A204.1 (cell line): ENCODE results near the gene PSTPIP1.
"Not testable (repeated sequence)": the region's sequence is repeated elsewhere in the genome, so short reads cannot be mapped to it uniquely, and the experiment has no call there.

ENCODE experiments used
- FAIRE-seq: peaks from 2 replicates; lab custom pipeline; 2012; peaks lifted over from hg19 to GRCh38; lab: Jason Lieb, UNC

The PSTPIP1 gene

DNA sequence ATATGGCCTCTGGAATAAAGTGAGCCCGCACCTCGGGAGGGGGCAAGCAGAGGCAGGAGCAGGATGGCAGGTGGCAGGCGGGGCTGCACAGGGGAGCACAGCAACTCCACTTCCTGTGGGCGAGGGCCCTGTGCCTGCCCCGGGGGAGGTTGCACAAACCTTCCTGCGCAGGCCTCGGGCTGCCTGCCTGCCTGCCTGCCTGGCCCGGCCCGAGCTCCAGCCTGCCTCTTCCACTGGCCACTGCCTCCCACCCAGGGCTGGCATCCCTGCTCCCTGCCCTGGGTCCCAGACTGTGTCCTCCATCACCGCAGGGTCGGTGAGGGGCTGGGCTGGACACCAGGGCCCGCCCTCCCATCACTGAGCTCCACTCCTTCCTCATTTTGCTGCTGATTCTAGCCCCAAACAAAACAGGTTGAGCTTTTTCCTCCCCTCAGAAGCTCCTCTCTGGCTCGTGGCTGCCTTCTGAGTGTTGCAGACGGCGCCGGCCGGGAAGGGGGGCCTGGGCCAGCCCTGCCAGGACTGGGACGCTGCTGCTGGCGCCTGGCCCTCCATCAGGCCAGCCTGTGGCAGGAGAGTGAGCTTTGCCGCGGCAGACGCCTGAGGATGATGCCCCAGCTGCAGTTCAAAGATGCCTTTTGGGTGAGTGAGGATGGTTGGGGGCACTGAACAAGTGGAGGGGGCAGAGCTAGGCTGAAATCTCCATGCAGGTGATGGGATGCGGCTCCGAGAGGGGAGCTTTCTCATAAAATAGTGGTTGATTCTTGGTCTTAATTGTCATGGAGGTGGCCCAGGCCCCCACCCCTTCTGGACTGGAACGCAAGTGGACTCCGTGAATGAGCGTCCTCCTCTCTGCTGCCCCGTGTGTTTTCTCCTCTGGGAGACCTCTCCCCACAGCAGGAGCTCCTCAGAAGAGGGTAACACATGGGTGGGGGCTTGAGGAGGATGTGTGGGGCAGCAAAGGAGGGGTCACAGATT lies at the start of gene PSTPIP1:
TSS of gene PSTPIP1 (plus strand) at position 156 of the 975 bp plus-strand sequence. CDS start at position 604, 448 bp downstream.
- FAIRE-seq, result no peak

- FAIRE-seq, result no peak
Measured at GRCh38 chr15:76945494-76946093, 49.3 kb upstream of the PSTPIP1 start.

GRCh38 chr15:76947454-76947853 lies 47.5 kb upstream of the PSTPIP1 start:
- no peak for FAIRE-seq

GRCh38 chr15:76951220-76951619 lies 43.7 kb upstream of the PSTPIP1 start:
- no peak for FAIRE-seq

- FAIRE-seq, result no peak
Measured at GRCh38 chr15:76953913-76954312, 41.0 kb upstream of the PSTPIP1 start.

DNA sequence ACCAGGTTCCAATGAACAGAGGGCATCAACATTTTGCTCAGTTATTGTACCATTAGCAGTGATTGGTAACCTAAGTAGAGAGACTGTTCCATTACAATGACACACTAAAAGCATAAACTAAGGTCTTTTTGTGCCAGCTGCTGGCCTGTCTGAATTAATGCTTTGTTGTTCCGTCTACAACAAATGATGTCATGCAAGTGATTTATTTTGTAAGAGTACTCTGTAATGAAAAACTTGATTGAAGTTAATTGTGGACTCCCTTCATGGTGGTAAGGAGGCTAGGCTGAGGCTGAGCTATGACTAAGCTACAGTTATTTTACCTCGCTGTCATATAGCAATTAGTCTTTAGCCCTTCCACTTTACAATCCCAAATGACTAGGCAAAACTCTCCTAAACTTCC lies 40.2 kb upstream of the PSTPIP1 start:
- FAIRE-seq, result no peak

- FAIRE-seq, result no peak
Measured at GRCh38 chr15:76961268-76962011, 33.5 kb upstream of the PSTPIP1 start.

- no peak for FAIRE-seq
Measured at GRCh38 chr15:76962337-76963013, 32.5 kb upstream of the PSTPIP1 start.

- FAIRE-seq, result no peak
Measured at GRCh38 chr15:76963596-76963995, 31.3 kb upstream of the PSTPIP1 start.

DNA sequence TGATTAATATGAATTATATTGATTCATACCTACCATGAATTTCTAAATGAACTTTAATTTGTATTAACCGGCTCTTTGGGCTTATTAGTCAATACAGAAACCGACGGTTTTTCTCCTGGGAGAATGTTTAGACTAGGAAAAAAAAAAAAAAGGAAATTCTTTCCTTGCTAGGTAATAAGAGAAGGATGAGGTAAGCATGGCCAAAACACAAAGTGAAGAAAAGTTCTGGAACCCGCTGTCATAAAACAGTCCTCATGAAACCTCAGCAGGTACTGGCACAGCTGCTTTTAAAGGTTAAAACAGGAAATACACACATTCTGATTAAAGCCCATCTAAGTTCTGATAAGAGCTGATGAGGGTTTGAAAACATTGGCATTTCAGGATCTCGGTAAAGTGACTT lies 30.8 kb upstream of the PSTPIP1 start:
- FAIRE-seq, result no peak

DNA sequence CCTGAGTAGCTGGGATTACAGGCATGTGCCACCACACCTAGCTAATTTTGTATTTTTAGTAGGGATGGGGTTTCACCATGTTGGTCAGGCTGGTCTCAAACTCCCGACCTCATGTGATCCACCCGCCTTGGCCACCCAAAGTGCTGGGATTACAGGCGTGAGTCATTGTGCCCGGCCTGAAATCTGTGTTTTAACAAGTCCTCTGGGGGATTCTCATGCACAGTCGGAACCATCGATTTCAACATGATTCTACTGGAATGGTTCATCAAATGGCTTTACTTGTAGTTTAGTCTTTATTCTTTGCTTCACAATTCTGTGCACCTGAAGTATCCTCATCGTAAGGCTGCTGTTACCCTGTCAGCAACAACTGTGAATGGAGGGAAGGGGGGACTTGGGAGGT lies 28.9 kb upstream of the PSTPIP1 start:
- not testable (repeated sequence) for FAIRE-seq

GRCh38 chr15:76967067-76967466 lies 27.9 kb upstream of the PSTPIP1 start:
- no peak for FAIRE-seq

DNA sequence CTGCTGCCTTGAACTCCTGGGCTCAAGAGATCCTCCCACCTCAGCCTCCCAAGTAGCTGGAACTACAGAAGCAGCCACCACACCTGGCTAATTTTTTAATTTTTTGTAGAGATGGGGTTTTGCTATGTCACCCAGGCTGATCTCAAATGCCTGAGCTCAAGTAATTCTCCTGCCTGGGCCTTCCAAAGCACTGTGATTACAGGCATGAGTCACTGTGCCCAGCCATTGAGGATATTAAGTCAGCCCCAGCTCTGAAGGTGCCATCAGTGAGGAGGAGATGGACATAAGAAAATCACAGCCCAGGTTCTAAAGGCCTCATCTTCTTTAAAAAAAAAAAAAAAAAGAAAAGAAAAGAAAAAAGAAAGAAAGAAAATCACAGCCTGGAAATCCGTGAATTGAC lies 26.6 kb upstream of the PSTPIP1 start:
- no peak for FAIRE-seq

DNA sequence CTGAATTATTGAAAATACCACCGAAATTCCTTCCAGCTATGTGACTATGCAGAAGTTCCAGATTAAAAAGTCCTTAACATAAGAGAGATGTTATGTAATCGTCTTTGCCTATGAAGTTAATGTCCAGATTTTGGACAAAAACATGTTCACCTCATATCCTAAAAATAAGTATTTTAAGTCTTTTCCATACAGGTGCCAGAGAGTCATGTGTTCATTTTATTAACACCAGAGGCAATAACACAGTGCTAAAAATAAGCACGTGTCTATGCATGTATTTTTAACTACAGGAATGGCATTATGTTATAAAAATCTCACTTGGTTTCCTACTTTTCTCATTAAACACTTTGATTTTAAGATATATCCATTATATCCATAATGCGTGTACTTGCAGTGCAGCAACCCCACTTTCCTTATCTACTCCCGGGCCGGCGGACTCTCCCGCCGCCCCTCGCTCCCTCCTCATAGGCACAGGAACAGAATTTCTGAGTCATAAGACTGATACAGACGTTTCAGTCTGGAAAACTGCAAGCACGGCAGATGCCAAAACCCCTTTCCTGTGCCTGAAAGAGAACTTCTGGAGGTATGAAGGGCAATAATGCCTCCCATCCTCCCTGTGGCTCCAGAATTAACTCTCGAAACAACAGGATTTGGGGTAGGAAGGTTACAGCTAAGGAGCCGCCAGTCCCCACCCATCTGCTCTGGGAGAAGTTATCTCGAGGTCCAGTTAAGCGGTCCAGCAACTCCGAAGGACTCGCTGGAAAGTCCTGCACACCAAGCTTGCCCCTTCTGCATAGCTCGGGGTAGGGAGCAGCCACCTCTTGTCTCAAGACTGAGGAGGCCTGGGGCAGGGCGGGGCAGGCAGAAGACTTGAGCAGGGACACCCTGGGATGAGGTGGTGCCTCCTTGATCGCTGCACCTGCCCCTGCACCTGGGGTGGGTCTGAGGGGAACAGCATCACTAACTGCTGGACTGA lies 22.3 kb upstream of the PSTPIP1 start:
- FAIRE-seq, result no peak

GRCh38 chr15:76973362-76973743 lies 21.6 kb upstream of the PSTPIP1 start:
- FAIRE-seq, result no peak

GRCh38 chr15:76973906-76974305 lies 21.0 kb upstream of the PSTPIP1 start:
- no peak for FAIRE-seq

DNA sequence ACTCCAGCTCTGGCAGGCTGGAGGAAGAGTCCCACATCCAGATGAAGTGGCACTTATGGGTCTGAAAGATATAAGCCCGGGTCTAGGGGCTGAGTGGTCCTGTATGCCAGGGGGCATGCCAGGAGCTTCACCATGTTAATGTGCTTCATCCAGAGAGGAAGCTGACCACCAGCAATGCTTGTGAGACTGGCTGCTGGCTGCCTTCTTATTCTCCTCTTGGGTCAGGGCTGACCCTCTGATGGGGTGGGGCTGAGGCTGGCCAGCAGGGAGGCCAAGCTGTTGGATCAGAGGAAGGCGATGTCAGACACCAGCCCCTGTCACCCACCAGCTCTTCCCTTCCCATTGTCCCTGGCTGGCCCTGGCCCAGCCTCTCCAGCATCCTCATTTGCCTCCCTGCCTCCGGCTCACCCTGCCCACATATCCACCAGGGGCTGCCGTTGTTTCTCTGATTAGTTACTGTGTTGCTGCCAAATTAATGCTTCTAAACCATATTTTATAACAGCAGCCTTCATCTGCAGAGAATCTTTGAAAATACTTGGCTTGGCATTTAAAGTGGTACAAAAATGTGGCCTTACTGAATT lies 20.4 kb upstream of the PSTPIP1 start:
- FAIRE-seq, result no peak

DNA sequence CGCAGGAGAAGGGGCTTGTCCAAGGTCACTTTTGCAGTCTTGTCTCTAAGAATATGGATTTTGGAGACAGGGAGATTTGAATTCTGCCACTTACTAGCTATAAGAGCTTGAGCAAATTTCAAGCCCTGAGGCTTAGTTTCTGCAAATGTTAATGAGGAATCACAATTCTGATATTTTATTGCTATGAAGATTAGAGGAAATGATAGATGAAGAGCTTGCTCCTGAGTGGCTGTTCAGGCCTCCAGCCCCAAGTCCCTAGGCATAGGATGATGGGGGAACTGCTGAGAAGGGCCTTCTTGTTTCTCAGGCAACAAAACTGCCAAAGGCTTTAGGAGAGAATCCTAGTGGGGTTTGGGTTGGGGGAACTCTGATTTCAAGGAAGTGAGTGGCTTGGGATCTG lies 18.8 kb upstream of the PSTPIP1 start:
- FAIRE-seq, result no peak

GRCh38 chr15:76976572-76977270 lies 18.2 kb upstream of the PSTPIP1 start:
- FAIRE-seq, result no peak
